Stimulated activated CD4-positive, alpha-beta T cell treated with anti-CD3 and anti-CD28 coated beads, TNF-alpha, amount 100 ng/mL, for 48 hours (primary cell): Measurements from ENCODE around the gene THADA.
A peak's percentile ranks its signal among the peaks of the same experiment; 100 is the strongest.
"Not testable (repeated sequence)": the region's sequence is repeated elsewhere in the genome, so short reads cannot be mapped to it uniquely, and the experiment has no call there.

Source experiments
- DNase-seq, 3 donors: peaks; one replicate each; pipeline ENCODE4 v3.0.0-alpha.2; 2020; ENCODE audit warnings: low read depth in 3 of 3

The THADA gene

GRCh38 chr2:43189861-43190260, 406.0 kb downstream of the THADA start:
- DNase-seq, result not testable (repeated sequence)

- DNase-seq, result no peak
Measured at GRCh38 chr2:43188561-43189386, 407.1 kb downstream of the THADA start.

GRCh38 chr2:43186679-43187374, 409.0 kb downstream of the THADA start:
- DNase-seq, result no peak

GRCh38 chr2:43186321-43186678, 409.5 kb downstream of the THADA start:
- DNase-seq, result no peak

- no peak for DNase-seq
Measured at GRCh38 chr2:43185146-43185545, 410.7 kb downstream of the THADA start.

- peak in 2 of 3 donors; percentile 34 to 63 for DNase-seq
Measured at GRCh38 chr2:43184339-43184895, 411.4 kb downstream of the THADA start.

- DNase-seq, result no peak
Measured at GRCh38 chr2:43183743-43184142, 412.1 kb downstream of the THADA start.

- DNase-seq, result no peak
Measured at GRCh38 chr2:43180897-43181296, 414.9 kb downstream of the THADA start.
